Hepatocyte (in vitro differentiated cells): ENCODE measurements around the gene PNPLA5. TPM values are rescaled to one million over a fixed set of nuclear protein-coding genes. Genes with fewer than 3 reads are reported as not detected.

Experiments used
- DNase-seq: peaks from one replicate; pipeline ENCODE4 v3.0.0-alpha.2; 2016; ENCODE audit warnings: low spot score
- H2AFZ ChIP-seq: fragments of 200-600 bp; sonication (generic); 2 replicates; pipeline ENCODE4 v1.6.0; 2016; ENCODE audit warnings: antibody characterized with exemption, mild to moderate bottlenecking
- H3K27ac ChIP-seq: fragments of 200-600 bp; sonication (generic); 2 replicates; pipeline ENCODE4 v1.5.1; 2016; ENCODE audit warnings: mild to moderate bottlenecking
- H3K27me3 ChIP-seq: fragments of 200-600 bp; sonication (generic); 2 replicates; pipeline ENCODE4 v1.6.1; 2016
- H3K36me3 ChIP-seq: fragments of 200-600 bp; sonication (generic); replicated peaks from 2 replicates; pipeline ENCODE4 v1.5.1; 2016; ENCODE audit warnings: low read depth; ENCODE audit not compliant: insufficient read depth
- H3K4me1 ChIP-seq: fragments of 200-600 bp; sonication (generic); 2 replicates; pipeline ENCODE4 v1.5.1; 2016; ENCODE audit warnings: mild to moderate bottlenecking, moderate library complexity; ENCODE audit not compliant: insufficient read depth
- H3K4me2 ChIP-seq: fragments of 200-600 bp; sonication (generic); 2 replicates; pipeline ENCODE4 v1.6.0; 2016
- H3K4me3 ChIP-seq: fragments of 200-600 bp; sonication (generic); 2 replicates; pipeline ENCODE4 v1.5.1; 2016; ENCODE audit warnings: mild to moderate bottlenecking
- H3K79me2 ChIP-seq: fragments of 200-600 bp; sonication (generic); 2 replicates; pipeline ENCODE4 v1.6.0; 2017; ENCODE audit warnings: mild to moderate bottlenecking
- H3K9me2 ChIP-seq: fragments of 200-600 bp; sonication (generic); replicated peaks from 2 replicates; pipeline ENCODE4 v1.6.0; 2017; ENCODE audit warnings: mild to moderate bottlenecking; ENCODE audit not compliant: insufficient read depth
- H3K9me3 ChIP-seq: fragments of 200-600 bp; sonication (generic); 2 replicates; pipeline ENCODE4 v1.5.1; 2016; ENCODE audit warnings: low read depth, mild to moderate bottlenecking
- H4K20me1 ChIP-seq: fragments of 200-600 bp; sonication (generic); 2 replicates; pipeline ENCODE4 v1.6.0; 2016; ENCODE audit warnings: mild to moderate bottlenecking; ENCODE audit not compliant: insufficient read depth, poor library complexity, severe bottlenecking
- CTCF ChIP-seq: fragments of 200-600 bp; sonication (generic); IDR thresholded peaks from 2 replicates; pipeline ENCODE4 v1.5.1; 2016; ENCODE audit warnings: antibody characterized with exemption, mild to moderate bottlenecking; ENCODE audit not compliant: poor library complexity
- EZH2 ChIP-seq: fragments of 200-600 bp; sonication (generic); IDR thresholded peaks from 2 replicates; pipeline ENCODE4 v1.6.1; 2016; ENCODE audit warnings: antibody characterized with exemption, mild to moderate bottlenecking, borderline replicate concordance
- EZH2phosphoT487 ChIP-seq: fragments of 200-600 bp; sonication (generic); IDR thresholded peaks from one replicate; pipeline ENCODE4 v1.6.1; 2018; ENCODE audit warnings: antibody characterized with exemption, mild to moderate bottlenecking, low read depth, moderate library complexity; ENCODE audit not compliant: unreplicated experiment, severe bottlenecking
- WGBS: methylation state at CpG from one replicate; pipeline ENCODE4 v1.1.6; 2016; ENCODE audit warnings: low lambda C conversion rate; ENCODE audit errors: missing lambda C conversion rate; 5-methylcytosine and 5-hydroxymethylcytosine counted together
- polyA plus RNA-seq: library from polyadenylated mRNA; unstranded; fragments of >200 nt; fragmentation: Nextera tagmentation; extraction: Ambion mirVana; gene quantifications from 2 replicates; pipeline ENCODE4 v1.2.1, GENCODE V29; 2016
- total RNA-seq: library from RNA; depleted of rRNA; stranded (reverse); fragments of >200 nt; gene quantifications from 2 replicates; pipeline ENCODE4 v1.2.3, GENCODE V29; 2014

PNPLA5 gene
- total and polyA plus RNA-seq, 2 experiments from 2014 or later, result 0.11 to 0.57 TPM

GRCh38 chr22:43853328-43853931, 38.4 kb downstream of the PNPLA5 start:
- Histone ChIP-seq H3K79me2 (no peaks in the 10 kb centered on the region), H3K9me3 (no peaks in the 10 kb centered on the region), H2AFZ (no peak overlapping the region), H3K9me2 (no peaks in the 10 kb centered on the region), H3K27ac (no peak overlapping the region), H4K20me1 (no peaks in the 10 kb centered on the region), H3K36me3 (no peaks in the 10 kb centered on the region), H3K27me3 (no peaks in the 10 kb centered on the region), H3K4me3 (no peak overlapping the region), H3K4me2 (no peak overlapping the region), H3K4me1 (no peaks in the 10 kb centered on the region)
- TF ChIP-seq CTCF (no peak), EZH2phosphoT487 (no peak), EZH2 (no peak)
- DNase-seq, result no peak
- WGBS, result 89% methylated on average over 10 of the region's 10 CpGs

- Histone ChIP-seq H3K4me3 (no peak overlapping the region), H3K4me2 (no peak overlapping the region), H3K9me2 (no peaks in the 10 kb centered on the region), H2AFZ (no peak overlapping the region), H3K4me1 (no peaks in the 10 kb centered on the region), H3K9me3 (no peaks in the 10 kb centered on the region), H3K79me2 (no peaks in the 10 kb centered on the region), H3K27me3 (no peaks in the 10 kb centered on the region), H3K27ac (no peak overlapping the region), H4K20me1 (no peaks in the 10 kb centered on the region), H3K36me3 (no peaks in the 10 kb centered on the region)
- TF ChIP-seq EZH2, result no peak
- no peak for TF ChIP-seq EZH2phosphoT487
- no peak for TF ChIP-seq CTCF
- WGBS, result 91% methylated on average over 19 of the region's 19 CpGs
- DNase-seq, result no peak
Observed at GRCh38 chr22:43852573-43853327, 39.1 kb downstream of the PNPLA5 start.

GRCh38 chr22:43851979-43852307, 39.9 kb downstream of the PNPLA5 start:
- Histone ChIP-seq H4K20me1 (no peaks in the 10 kb centered on the region), H3K4me3 (no peak overlapping the region), H2AFZ (no peak overlapping the region), H3K79me2 (no peaks in the 10 kb centered on the region), H3K4me2 (no peak overlapping the region), H3K9me2 (no peaks in the 10 kb centered on the region), H3K36me3 (no peaks in the 10 kb centered on the region), H3K4me1 (no peaks in the 10 kb centered on the region), H3K27ac (no peak overlapping the region), H3K9me3 (no peaks in the 10 kb centered on the region), H3K27me3 (no peaks in the 10 kb centered on the region)
- no peak for DNase-seq
- WGBS, result 72% methylated on average over 3 of the region's 3 CpGs
- TF ChIP-seq EZH2, result no peak
- TF ChIP-seq EZH2phosphoT487, result no peak
- no peak for TF ChIP-seq CTCF
